Activated CD8-positive, alpha-beta memory T cell treated with anti-CD3 and anti-CD28 coated beads, Interleukin-2, amount 50 U/mL, for 24 hours (primary cell): ENCODE measurements around the gene MAP3K3.

Experiments used
- DNase-seq: peaks from one replicate; pipeline ENCODE4 v3.0.0-alpha.2; 2020; ENCODE audit errors: extremely low read depth

The MAP3K3 gene

GRCh38 chr17:63652106-63652505, 29.9 kb downstream of the MAP3K3 start:
- DNase-seq: no peak

GRCh38 chr17:63653050-63653449, 30.8 kb downstream of the MAP3K3 start:
- no peak for DNase-seq

- no peak for DNase-seq
Measured at GRCh38 chr17:63657786-63658185, 35.6 kb downstream of the MAP3K3 start.

- DNase-seq: no peak
Measured at GRCh38 chr17:63658366-63658765, 36.1 kb downstream of the MAP3K3 start.

- no peak for DNase-seq
Measured at GRCh38 chr17:63659850-63660249, 37.6 kb downstream of the MAP3K3 start.

- no peak for DNase-seq
Measured at GRCh38 chr17:63665527-63666214, 43.5 kb downstream of the MAP3K3 start.

- DNase-seq: no peak
Measured at GRCh38 chr17:63672856-63673255, 50.6 kb downstream of the MAP3K3 start.

- DNase-seq: no peak
Measured at GRCh38 chr17:63675231-63675606, 53.0 kb downstream of the MAP3K3 start.

GRCh38 chr17:63675607-63676546, 53.7 kb downstream of the MAP3K3 start:
- DNase-seq: no peak

GRCh38 chr17:63676584-63676983, 54.4 kb downstream of the MAP3K3 start:
- DNase-seq: no peak

GRCh38 chr17:63679214-63679613, 57.0 kb downstream of the MAP3K3 start:
- no peak for DNase-seq

GRCh38 chr17:63680700-63681099, 58.5 kb downstream of the MAP3K3 start:
- DNase-seq: no peak

- no peak for DNase-seq
Measured at GRCh38 chr17:63681530-63681929, 59.3 kb downstream of the MAP3K3 start.

GRCh38 chr17:63682441-63682840, 60.2 kb downstream of the MAP3K3 start:
- no peak for DNase-seq

- DNase-seq: no peak
Measured at GRCh38 chr17:63682981-63683380, 60.8 kb downstream of the MAP3K3 start.

GRCh38 chr17:63685041-63685440, 62.8 kb downstream of the MAP3K3 start:
- DNase-seq: no peak

GRCh38 chr17:63685578-63685977, 63.4 kb downstream of the MAP3K3 start:
- no peak for DNase-seq

GRCh38 chr17:63686138-63686685, 64.0 kb downstream of the MAP3K3 start:
- no peak for DNase-seq

- DNase-seq: no peak
Measured at GRCh38 chr17:63688396-63689020, 66.3 kb downstream of the MAP3K3 start.

GRCh38 chr17:63689479-63689878, 67.3 kb downstream of the MAP3K3 start:
- no peak for DNase-seq

GRCh38 chr17:63692195-63692816, 70.1 kb downstream of the MAP3K3 start:
- DNase-seq: no peak
